ENCODE measurements around the gene TMC2.

TMC2 gene

DNA sequence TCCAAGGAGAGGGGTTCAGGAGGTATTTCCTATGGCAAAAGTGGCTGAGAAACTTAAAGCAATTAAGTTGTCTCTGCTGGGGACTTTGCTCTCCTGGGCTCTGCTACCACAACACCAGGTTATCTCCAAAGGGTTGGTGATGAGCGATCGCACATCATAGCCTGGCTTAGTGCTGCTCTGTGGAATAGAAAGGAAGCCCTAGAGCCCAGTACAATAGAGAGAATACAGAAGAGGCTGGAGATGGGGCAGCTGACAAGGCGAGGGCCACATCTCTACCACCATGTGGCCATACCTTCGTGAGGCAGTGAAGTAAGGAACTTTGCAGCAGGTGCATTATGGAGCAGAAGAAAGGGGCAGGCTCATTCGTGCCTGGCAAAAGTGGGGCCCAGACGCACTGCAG is 8.6 kb upstream of the TMC2 start:
- no peak for DNase-seq

GRCh38 chr20:2528671-2529271 is 7.6 kb upstream of the TMC2 start:
- no peak for DNase-seq

- DNase-seq = no peak
Measured at GRCh38 chr20:2533118-2533517, 3.3 kb upstream of the TMC2 start.

- DNase-seq = no peak
Measured at GRCh38 chr20:2535711-2536559, 438 bp upstream of the TMC2 start.

DNA sequence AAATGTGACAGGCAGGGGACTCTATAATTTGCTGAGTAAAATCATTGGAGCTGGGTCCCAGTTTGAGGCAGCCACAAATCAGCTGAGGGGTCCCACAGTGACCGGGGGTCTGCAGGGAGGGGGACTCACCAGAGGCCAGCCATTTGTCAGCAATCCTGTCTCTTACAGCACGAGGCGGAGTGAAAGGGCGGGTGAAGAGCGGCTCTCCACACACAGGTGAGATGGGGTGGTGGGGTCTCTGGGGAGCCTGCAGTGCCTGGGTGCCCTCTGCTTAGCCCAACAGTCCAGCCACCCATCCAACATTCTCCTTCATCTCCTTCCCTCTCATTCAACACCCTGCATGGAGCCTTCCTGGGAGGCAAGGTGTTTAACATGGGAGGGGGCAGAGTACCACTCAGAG is 728 bp downstream of the TMC2 start:
- no peak for DNase-seq

GRCh38 chr20:2538356-2538755 is 2.0 kb downstream of the TMC2 start:
- DNase-seq = no peak

- no peak for DNase-seq
Measured at GRCh38 chr20:2538931-2539720, 2.8 kb downstream of the TMC2 start.

GRCh38 chr20:2541940-2542339 is 5.6 kb downstream of the TMC2 start:
- no peak for DNase-seq

DNA sequence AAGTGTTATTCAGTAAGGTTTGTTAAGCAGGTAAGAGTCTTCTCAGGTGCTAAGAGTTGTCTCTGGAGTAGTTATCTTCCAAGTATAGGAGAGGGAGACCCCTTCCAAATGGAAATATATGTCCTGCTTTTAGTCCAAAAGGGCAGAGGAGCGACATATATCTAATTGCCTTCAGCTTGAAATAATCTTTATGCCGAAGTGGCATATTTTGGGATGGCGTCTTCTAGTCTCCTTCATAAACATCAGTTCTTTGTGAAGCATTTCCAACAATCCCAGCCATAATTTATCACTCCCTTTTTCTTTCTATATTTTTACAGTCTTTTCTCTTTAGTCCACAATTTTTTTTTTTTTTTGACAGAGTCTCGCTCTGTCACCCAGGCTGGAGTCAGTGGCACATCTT is 6.0 kb downstream of the TMC2 start:
- no peak for DNase-seq

GRCh38 chr20:2544211-2544610 is 7.8 kb downstream of the TMC2 start:
- no peak for DNase-seq

- no peak for DNase-seq
Measured at GRCh38 chr20:2545594-2545993, 9.2 kb downstream of the TMC2 start.

DNA sequence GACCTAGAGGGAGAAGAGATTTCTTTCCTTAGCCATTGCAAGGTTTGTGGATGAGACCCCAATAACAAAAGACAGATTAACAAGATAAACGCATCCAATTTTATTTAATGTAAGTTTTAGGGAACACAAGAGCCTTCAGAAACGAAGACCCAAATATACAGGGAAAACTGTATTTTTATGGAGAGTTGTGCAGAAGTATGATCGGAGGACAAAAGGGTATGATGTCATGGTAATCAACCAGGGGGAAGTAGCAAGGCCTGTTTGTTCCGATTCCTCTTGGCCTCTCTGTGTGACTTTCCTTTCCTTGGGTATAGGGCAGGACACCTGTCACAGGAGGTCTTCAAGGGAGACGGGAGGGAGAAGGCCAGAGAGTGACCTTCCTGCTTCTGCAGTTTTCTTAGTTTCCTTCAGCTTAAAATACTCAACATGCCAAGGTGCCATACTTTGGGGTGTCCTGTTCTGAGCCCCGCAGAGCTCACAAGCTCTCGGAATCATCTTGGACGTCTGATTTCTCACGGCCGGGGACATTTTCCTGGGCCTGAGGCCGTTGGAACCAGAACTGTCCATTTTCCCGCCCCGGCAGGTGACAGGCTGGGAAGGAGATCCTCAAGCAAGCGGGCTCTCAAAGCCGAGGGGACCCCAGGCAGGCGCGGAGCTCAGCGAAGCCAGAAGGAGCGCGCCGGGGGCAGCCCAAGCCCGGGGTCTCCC is 21.7 kb downstream of the TMC2 start:
- no peak for DNase-seq

DNA sequence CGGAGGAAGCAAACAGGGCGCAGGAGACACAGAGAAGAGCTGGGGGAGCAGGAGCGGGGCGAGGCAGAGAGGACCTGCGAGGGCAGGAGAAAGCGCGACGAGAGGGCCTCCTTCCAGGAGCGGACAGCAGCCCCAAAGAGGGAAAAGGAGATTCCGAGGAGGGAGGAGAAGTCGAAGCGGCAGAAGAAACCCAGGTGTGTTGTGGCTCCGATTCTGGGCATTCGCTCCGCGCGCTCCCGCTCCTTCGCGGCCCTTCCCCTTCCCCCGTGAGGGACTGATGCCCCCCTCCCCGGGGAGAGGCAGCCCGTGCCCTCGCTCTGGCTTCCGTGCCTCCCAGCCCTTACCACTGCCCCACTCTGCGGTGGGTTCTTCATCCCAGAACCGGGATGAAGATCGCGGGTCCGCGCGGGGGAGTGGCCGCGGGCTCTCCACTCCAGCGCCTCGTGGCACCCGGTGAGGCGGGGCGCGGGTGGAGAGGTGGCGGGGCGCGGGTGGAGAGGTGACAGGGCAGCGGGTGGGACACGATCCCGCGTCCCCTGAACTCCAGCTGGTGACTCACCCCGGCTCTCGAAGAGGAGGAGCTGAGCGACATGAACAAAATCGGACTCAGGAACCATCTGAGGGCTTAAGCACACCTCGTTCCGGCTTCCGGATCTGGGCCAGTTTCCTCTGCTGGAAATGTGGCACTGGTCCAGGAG is 22.4 kb downstream of the TMC2 start:
- DNase-seq = no peak

GRCh38 chr20:2559279-2559626 is 22.9 kb downstream of the TMC2 start:
- DNase-seq = no peak

- DNase-seq = no peak
Measured at GRCh38 chr20:2559651-2560050, 23.3 kb downstream of the TMC2 start.

DNA sequence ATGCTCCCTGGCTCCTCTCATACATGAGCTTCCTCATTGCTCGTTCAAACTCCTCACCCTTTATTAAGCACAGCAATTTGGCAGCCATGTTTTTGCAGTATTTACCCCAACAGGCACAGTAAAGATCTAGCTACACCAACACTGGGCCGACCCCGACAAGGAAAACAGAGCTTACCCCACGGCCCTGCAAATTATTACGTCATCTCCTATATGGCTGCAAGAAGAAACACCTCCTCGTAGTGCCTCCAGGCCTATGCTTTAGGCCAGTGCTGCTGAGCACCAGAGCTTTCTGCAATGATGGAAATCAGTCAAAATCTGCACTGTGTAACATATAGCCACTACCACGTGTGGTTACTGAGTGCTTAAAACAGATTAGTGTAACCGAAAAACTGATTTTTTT is 26.7 kb downstream of the TMC2 start:
- DNase-seq = no peak

- DNase-seq = no peak
Measured at GRCh38 chr20:2564406-2564805, 28.0 kb downstream of the TMC2 start.

GRCh38 chr20:2575682-2576081 is 39.3 kb downstream of the TMC2 start:
- DNase-seq = no peak

GRCh38 chr20:2576317-2576727 is 39.9 kb downstream of the TMC2 start:
- DNase-seq = no peak

- no peak for DNase-seq
Measured at GRCh38 chr20:2578475-2579192, 42.3 kb downstream of the TMC2 start.

- no peak for DNase-seq
Measured at GRCh38 chr20:2585811-2586210, 49.4 kb downstream of the TMC2 start.

GRCh38 chr20:2593756-2594155 is 57.4 kb downstream of the TMC2 start:
- no peak for DNase-seq

Measured in cortex of kidney (tissue), 1 donor.